ENCODE results near the gene GABPB2. TPM values are rescaled to one million over a fixed set of nuclear protein-coding genes. Genes with fewer than 3 reads are reported as not detected.
"Not testable (repeated sequence)": the region's sequence is repeated elsewhere in the genome, so short reads cannot be mapped to it uniquely, and the experiment has no call there.

Gene GABPB2
- total and polyA plus RNA-seq, 9 donors: 3.7 to 8.2 (median 4.9) TPM

DNA sequence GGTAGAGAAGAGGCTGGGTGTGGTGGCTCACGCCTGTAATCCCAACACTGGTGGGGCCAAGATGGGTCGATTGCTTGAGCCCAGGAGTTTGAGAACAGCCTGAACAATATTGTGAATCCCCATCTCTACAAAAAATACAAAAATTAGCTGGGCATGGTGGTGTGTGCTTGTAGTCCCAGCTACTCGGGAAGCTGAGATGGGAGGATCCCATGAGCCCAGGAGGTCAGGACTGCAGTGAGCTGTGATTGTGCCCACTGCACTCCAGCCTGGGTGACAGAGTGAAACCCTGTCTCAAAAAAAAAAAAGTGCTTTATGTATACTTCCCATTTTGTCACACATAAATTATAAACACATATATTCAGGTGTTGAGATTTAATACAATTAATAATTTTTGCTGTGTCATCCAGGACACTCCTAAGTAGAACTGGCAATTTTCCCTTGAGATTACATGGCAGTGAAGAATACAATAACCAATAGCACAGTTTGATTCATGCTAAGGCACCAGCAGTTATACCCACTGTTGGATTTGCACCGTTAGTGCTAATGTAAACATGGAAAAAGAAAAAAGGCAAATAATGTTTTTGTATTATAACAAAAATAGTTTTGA lies 15.5 kb downstream of the GABPB2 start:
- DNase-seq: no peak
- no peaks in the 10 kb centered on the region for H3K4me1 ChIP-seq (ENCODE audit: control insufficient read depth, insufficient read depth, low read length)
- H3K4me3 ChIP-seq (ENCODE audit: low read length): no peak overlapping the region
- WGBS (ENCODE audit: insufficient coverage): 86% methylated on average over 1 of the region's 4 CpGs
- H3K9me3 ChIP-seq (replicated peaks; ENCODE audit: control insufficient read depth, low read depth, low read length): no peaks in the 10 kb centered on the region
- no peaks in the 10 kb centered on the region for H3K36me3 ChIP-seq (ENCODE audit: control insufficient read depth, insufficient read depth, low read length)
- H3K27me3 ChIP-seq (ENCODE audit: control insufficient read depth, insufficient read depth, low read length): no peaks in the 10 kb centered on the region
- no peak overlapping the region for H3K27ac ChIP-seq (ENCODE audit: low read length)

- H3K27me3 ChIP-seq (ENCODE audit: control insufficient read depth, insufficient read depth, low read length); H3K27ac ChIP-seq (ENCODE audit: low read length); H3K4me3 ChIP-seq (ENCODE audit: low read length); DNase-seq; H3K36me3 ChIP-seq (ENCODE audit: control insufficient read depth, insufficient read depth, low read length); H3K4me1 ChIP-seq (ENCODE audit: control insufficient read depth, insufficient read depth, low read length); H3K9me3 ChIP-seq (replicated peaks; ENCODE audit: control insufficient read depth, low read depth, low read length): not testable (repeated sequence)
- 87% methylated on average over 2 of the region's 6 CpGs for WGBS (ENCODE audit: insufficient coverage)
These were observed 26.9 kb downstream of the GABPB2 start for GRCh38 chr1:151097426-151097825.

GRCh38 chr1:151098126-151098525 lies 27.6 kb downstream of the GABPB2 start:
- Histone ChIP-seq H3K27me3 (ENCODE audit: control insufficient read depth, insufficient read depth, low read length) (no peaks in the 10 kb centered on the region), H3K4me3 (ENCODE audit: low read length) (no peak overlapping the region), H3K4me1 (ENCODE audit: control insufficient read depth, insufficient read depth, low read length) (no peaks in the 10 kb centered on the region), H3K36me3 (ENCODE audit: control insufficient read depth, insufficient read depth, low read length) (peaks cover 3% of the 10 kb centered on the region), H3K9me3 (replicated peaks; ENCODE audit: control insufficient read depth, low read depth, low read length) (no peaks in the 10 kb centered on the region), H3K27ac (ENCODE audit: low read length) (no peak overlapping the region)
- no peak for DNase-seq
- WGBS (ENCODE audit: insufficient coverage): no CpG with 5 or more reads among the region's 1 CpG

DNA sequence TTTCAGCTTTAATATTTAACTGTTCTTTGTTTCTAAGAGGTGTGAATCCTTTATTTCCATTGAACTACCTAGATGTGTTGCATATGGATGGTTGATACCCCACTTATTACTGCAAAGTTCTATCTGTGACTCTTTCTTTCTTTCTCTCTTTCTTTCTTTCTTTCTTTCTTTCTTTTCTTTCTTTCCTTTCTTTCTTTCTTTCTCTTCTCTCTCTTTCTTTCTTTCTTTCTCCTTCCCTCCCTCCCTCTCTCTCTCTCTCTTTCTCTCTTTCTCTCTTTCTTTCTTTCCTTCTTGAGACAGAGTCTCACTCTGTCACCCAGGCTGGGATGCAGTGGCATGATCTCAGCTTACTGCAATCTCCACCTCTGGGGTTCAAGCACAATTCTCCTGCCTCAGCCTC lies 34.1 kb downstream of the GABPB2 start:
- H3K36me3 ChIP-seq (ENCODE audit: control insufficient read depth, insufficient read depth, low read length): peaks cover 10% of the 10 kb centered on the region
- H3K4me1 ChIP-seq (ENCODE audit: control insufficient read depth, insufficient read depth, low read length): no peaks in the 10 kb centered on the region
- no peak for DNase-seq
- H3K27ac ChIP-seq (ENCODE audit: low read length): no peak overlapping the region
- H3K4me3 ChIP-seq (ENCODE audit: low read length): no peak overlapping the region
- H3K27me3 ChIP-seq (ENCODE audit: control insufficient read depth, insufficient read depth, low read length): no peaks in the 10 kb centered on the region
- no peaks in the 10 kb centered on the region for H3K9me3 ChIP-seq (replicated peaks; ENCODE audit: control insufficient read depth, low read depth, low read length)

GRCh38 chr1:151106894-151107293 lies 36.3 kb downstream of the GABPB2 start:
- Histone ChIP-seq H3K27ac (ENCODE audit: low read length) (no peak overlapping the region), H3K27me3 (ENCODE audit: control insufficient read depth, insufficient read depth, low read length) (no peaks in the 10 kb centered on the region), H3K9me3 (replicated peaks; ENCODE audit: control insufficient read depth, low read depth, low read length) (no peaks in the 10 kb centered on the region), H3K4me1 (ENCODE audit: control insufficient read depth, insufficient read depth, low read length) (no peaks in the 10 kb centered on the region), H3K4me3 (ENCODE audit: low read length) (no peak overlapping the region), H3K36me3 (ENCODE audit: control insufficient read depth, insufficient read depth, low read length) (peaks cover 11% of the 10 kb centered on the region)
- no peak for DNase-seq
- no CpG with 5 or more reads among the region's 2 CpGs for WGBS (ENCODE audit: insufficient coverage)

DNA sequence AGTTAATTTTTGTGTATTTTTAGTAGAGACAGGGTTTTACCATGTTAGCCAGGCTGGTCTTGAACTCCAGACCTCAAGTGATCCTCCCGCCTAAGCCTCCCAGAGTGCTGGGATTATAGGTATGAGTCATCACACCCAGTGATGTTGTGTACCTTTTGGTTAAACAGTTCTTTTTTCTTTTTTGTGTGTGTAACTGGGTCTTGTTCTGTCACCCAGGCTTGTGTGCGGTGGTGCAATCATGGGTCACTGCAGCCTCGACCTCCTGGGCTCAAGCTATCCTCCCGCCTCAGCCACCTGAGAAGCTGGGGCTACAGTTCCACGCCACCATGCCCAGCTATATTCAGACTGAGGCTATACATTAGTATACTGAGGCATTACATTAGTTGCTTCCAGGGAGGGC lies 37.8 kb downstream of the GABPB2 start:
- DNase-seq: no peak
- 100% methylated on average over 1 of the region's 5 CpGs for WGBS (ENCODE audit: insufficient coverage)
- Histone ChIP-seq H3K9me3 (replicated peaks; ENCODE audit: control insufficient read depth, low read depth, low read length) (no peaks in the 10 kb centered on the region), H3K4me3 (ENCODE audit: low read length) (no peak overlapping the region), H3K27me3 (ENCODE audit: control insufficient read depth, insufficient read depth, low read length) (no peaks in the 10 kb centered on the region), H3K36me3 (ENCODE audit: control insufficient read depth, insufficient read depth, low read length) (peaks cover 11% of the 10 kb centered on the region), H3K4me1 (ENCODE audit: control insufficient read depth, insufficient read depth, low read length) (no peaks in the 10 kb centered on the region), H3K27ac (ENCODE audit: low read length) (no peak overlapping the region)

- WGBS (ENCODE audit: insufficient coverage): no CpG with 5 or more reads among the region's 5 CpGs
- Histone ChIP-seq H3K4me1 (ENCODE audit: control insufficient read depth, insufficient read depth, low read length) (no peaks in the 10 kb centered on the region), H3K36me3 (ENCODE audit: control insufficient read depth, insufficient read depth, low read length) (peaks cover 10% of the 10 kb centered on the region), H3K27ac (ENCODE audit: low read length) (no peak overlapping the region), H3K9me3 (replicated peaks; ENCODE audit: control insufficient read depth, low read depth, low read length) (no peaks in the 10 kb centered on the region), H3K4me3 (ENCODE audit: low read length) (no peak overlapping the region), H3K27me3 (ENCODE audit: control insufficient read depth, insufficient read depth, low read length) (no peaks in the 10 kb centered on the region)
- no peak for DNase-seq
These were observed 43.3 kb downstream of the GABPB2 start for GRCh38 chr1:151113877-151114276.

DNA sequence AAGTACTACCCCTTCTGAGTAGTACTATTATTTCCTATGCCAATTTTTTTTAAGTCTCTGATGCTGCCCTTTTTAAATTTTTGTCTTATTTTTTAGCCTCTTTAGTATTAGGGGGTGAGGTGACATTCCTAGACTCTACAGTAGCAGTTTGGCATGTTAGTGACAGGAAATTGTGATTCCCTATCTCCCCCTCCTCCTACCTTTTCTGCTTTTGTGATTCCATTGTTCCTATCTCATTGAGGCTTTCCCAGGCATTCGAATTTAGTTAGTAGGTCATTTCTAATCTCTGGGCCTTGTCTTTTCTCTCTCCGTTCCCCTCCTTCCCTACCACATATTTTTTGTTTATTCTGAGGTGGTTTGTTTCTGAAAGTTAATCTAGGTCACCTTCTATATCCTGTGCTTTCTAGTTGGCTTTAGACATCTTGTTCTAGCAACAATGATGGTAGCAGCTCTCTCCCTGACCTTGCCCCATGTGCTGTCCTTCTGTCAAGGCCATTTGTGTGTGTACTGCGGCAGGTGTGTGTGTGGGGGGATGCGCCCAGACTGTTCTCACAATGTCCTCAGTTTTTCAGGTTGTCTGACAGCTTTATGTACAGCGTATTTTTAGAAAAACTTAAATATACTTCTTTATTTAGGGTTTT lies 54.3 kb downstream of the GABPB2 start:
- H3K4me3 ChIP-seq (ENCODE audit: low read length): no peak overlapping the region
- no peak for DNase-seq
- H3K36me3 ChIP-seq (ENCODE audit: control insufficient read depth, insufficient read depth, low read length): peaks cover 2% of the 10 kb centered on the region
- H3K4me1 ChIP-seq (ENCODE audit: control insufficient read depth, insufficient read depth, low read length): no peaks in the 10 kb centered on the region
- H3K27ac ChIP-seq (ENCODE audit: low read length): no peak overlapping the region
- WGBS (ENCODE audit: insufficient coverage): no CpG with 5 or more reads among the region's 5 CpGs
- no peaks in the 10 kb centered on the region for H3K9me3 ChIP-seq (replicated peaks; ENCODE audit: control insufficient read depth, low read depth, low read length)
- no peaks in the 10 kb centered on the region for H3K27me3 ChIP-seq (ENCODE audit: control insufficient read depth, insufficient read depth, low read length)

GRCh38 chr1:151128800-151129199 lies 58.2 kb downstream of the GABPB2 start:
- no peak for DNase-seq
- no peak overlapping the region for H3K27ac ChIP-seq (ENCODE audit: low read length)
- peaks cover 7% of the 10 kb centered on the region for H3K36me3 ChIP-seq (ENCODE audit: control insufficient read depth, insufficient read depth, low read length)
- H3K4me3 ChIP-seq (ENCODE audit: low read length): no peak overlapping the region
- no peaks in the 10 kb centered on the region for H3K9me3 ChIP-seq (replicated peaks; ENCODE audit: control insufficient read depth, low read depth, low read length)
- 80% methylated on average over 2 of the region's 6 CpGs for WGBS (ENCODE audit: insufficient coverage)
- no peaks in the 10 kb centered on the region for H3K27me3 ChIP-seq (ENCODE audit: control insufficient read depth, insufficient read depth, low read length)
- peaks cover 23% of the 10 kb centered on the region for H3K4me1 ChIP-seq (ENCODE audit: control insufficient read depth, insufficient read depth, low read length)

DNA sequence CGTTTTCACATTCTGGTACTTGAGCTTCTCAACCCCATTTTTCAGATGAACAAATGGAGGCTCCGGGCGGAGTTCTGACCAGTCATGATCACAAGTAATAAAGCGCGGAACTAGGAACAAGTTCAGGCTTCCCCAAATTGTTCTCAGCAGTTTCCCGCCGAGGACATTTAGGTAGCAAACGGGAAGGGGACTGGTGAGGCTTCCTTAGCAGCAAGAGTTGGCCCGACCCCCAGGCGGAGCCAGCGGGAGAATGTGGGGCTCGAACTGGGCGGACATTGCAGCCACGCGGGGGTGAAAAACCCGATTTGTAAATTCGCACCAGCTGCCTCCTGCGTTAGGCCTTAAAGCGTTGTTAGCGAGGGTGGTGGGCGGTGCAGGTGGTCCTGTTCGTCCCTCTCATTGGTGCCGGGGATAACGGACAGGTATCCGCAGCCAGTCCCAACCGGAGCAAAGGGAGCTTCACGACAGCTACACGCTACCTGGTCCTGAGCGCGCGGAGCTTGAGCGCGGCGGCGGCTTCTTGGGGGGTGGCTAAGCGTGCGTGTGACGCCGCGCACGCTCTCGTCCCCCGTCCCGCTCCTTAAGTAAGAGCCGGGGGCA lies 60.5 kb downstream of the GABPB2 start:
- 8% methylated on average over 43 of the region's 45 CpGs for WGBS (ENCODE audit: insufficient coverage)

More for the DNA sequence above, 60.5 kb downstream of the GABPB2 start:
- H3K27me3 ChIP-seq (ENCODE audit: control insufficient read depth, insufficient read depth, low read length): no peaks in the 10 kb centered on the region
- H3K27ac ChIP-seq (ENCODE audit: low read length): peak overlapping the region; percentile 74
- H3K4me3 ChIP-seq (ENCODE audit: low read length): peak overlapping the region; percentile 41
- peaks cover 30% of the 10 kb centered on the region for H3K36me3 ChIP-seq (ENCODE audit: control insufficient read depth, insufficient read depth, low read length)
- peak; percentile 95 for DNase-seq
- no peaks in the 10 kb centered on the region for H3K9me3 ChIP-seq (replicated peaks; ENCODE audit: control insufficient read depth, low read depth, low read length)
- H3K4me1 ChIP-seq (ENCODE audit: control insufficient read depth, insufficient read depth, low read length): peaks cover 24% of the 10 kb centered on the region
